ENCODE measurements around the gene FUT8. TPM values are rescaled to one million over a fixed set of nuclear protein-coding genes. Genes with fewer than 3 reads are reported as not detected.

The FUT8 gene
- polyA plus RNA-seq, 1 of the 3 experiments (the other 2 are of a cell fraction) = 31.7 TPM

DNA sequence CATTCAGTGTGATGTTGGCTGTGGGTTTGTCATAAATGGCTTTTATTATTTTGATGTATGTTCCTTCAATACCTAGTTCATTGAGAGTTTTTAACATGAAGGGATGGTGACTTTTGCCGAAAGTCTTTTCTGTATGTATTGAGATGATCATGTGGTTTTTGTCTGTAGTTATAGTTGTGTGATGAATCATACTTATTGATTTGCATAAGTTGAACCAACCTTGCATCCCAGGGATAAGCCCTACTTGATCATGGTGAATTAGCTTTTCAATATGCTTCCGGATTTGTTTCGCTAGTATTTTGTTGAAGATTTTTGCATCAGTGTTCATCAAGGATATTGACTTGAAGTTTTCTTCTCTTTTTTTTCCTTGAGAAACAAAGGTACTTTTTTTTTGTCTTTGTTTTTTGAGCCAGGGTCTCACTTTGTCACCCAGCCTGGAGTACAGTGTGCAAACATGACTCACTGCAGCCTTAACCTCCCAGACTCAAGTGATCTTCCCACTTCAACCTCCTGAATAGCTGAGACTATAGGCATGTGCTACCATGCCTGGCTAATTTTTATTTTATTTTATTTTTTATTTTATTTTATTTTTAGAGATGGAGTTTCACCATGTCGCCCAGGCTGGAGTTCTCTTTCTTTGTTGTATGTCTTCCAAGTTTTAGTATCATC is 121.3 kb downstream of the FUT8 start:
- Histone ChIP-seq H4K20me1 (ENCODE audit: insufficient read depth) (no peaks in the 10 kb centered on the region; the same call in 1 of the 2 replicates), H3K4me3 (ENCODE audit: low read depth in 2 of 2, low read length in 1 of 2) (no peak overlapping the region), H3F3A (replicated peaks; ENCODE audit: insufficient read depth) (no peaks in the 10 kb centered on the region), H3K9me3 (no peaks in the 10 kb centered on the region; the same call in 1 of the 2 replicates), H3K36me3 (replicated peaks in 1 of 2; ENCODE audit: control insufficient read depth in 1 of 2, insufficient read depth in 2 of 2, low read length in 1 of 2) (peaks cover 0 to 10% of the 10 kb centered on the region in 2 experiments), H3K4me1 (ENCODE audit: control insufficient read depth in 1 of 2, insufficient read depth in 2 of 2, low read depth in 1 of 2, low read length in 1 of 2) (no peaks in the 10 kb centered on the region), H3K79me2 (ENCODE audit: insufficient read depth) (peaks cover 93% of the 10 kb centered on the region), H3K27me3 (ENCODE audit: insufficient read depth) (no peaks in the 10 kb centered on the region), H3K27ac (ENCODE audit: low read depth in 2 of 2, low read length in 1 of 2) (no peak overlapping the region), H3K4me2 (no peak overlapping the region), H3K9ac (no peak overlapping the region), H3K9me2 (no peaks in the 10 kb centered on the region), H2AFZ (ENCODE audit: low read depth) (no peak overlapping the region)
- 94% methylated on average over 4 of the region's 4 CpGs for WGBS (ENCODE audit: low lambda C conversion rate)
- DNase-seq = no peak
- ChIA-PET CTCF (no interaction called here), POLR2A (no interaction called here)
- TF ChIP-seq RFX5 (IDR thresholded peaks at IDR 0.05; ENCODE audit: low read length) = no peak
- TF ChIP-seq RCOR1 (IDR thresholded peaks at IDR 0.05; ENCODE audit: low read length) = no peak
- TF ChIP-seq EP300 (IDR thresholded peaks at IDR 0.05; ENCODE audit: borderline replicate concordance in 1 of 2, low read depth in 1 of 2, low read length in 1 of 2) = no peak
- no peak for TF ChIP-seq RXRA (IDR thresholded peaks at IDR 0.05; ENCODE audit: borderline replicate concordance, low read depth)
- no peak for TF ChIP-seq SIN3A (IDR thresholded peaks at IDR 0.05; ENCODE audit: borderline replicate concordance, low read depth, low read length)
- TF ChIP-seq NFIC (IDR thresholded peaks at IDR 0.05; ENCODE audit: borderline replicate concordance) = no peak
- no peak for TF ChIP-seq CHD2 (IDR thresholded peaks at IDR 0.05; ENCODE audit: low read length, partially characterized antibody)
- no peak for TF ChIP-seq POLR2AphosphoS5 (IDR thresholded peaks at IDR 0.05; ENCODE audit: low read depth, low read length)
- TF ChIP-seq, protein P1, sequence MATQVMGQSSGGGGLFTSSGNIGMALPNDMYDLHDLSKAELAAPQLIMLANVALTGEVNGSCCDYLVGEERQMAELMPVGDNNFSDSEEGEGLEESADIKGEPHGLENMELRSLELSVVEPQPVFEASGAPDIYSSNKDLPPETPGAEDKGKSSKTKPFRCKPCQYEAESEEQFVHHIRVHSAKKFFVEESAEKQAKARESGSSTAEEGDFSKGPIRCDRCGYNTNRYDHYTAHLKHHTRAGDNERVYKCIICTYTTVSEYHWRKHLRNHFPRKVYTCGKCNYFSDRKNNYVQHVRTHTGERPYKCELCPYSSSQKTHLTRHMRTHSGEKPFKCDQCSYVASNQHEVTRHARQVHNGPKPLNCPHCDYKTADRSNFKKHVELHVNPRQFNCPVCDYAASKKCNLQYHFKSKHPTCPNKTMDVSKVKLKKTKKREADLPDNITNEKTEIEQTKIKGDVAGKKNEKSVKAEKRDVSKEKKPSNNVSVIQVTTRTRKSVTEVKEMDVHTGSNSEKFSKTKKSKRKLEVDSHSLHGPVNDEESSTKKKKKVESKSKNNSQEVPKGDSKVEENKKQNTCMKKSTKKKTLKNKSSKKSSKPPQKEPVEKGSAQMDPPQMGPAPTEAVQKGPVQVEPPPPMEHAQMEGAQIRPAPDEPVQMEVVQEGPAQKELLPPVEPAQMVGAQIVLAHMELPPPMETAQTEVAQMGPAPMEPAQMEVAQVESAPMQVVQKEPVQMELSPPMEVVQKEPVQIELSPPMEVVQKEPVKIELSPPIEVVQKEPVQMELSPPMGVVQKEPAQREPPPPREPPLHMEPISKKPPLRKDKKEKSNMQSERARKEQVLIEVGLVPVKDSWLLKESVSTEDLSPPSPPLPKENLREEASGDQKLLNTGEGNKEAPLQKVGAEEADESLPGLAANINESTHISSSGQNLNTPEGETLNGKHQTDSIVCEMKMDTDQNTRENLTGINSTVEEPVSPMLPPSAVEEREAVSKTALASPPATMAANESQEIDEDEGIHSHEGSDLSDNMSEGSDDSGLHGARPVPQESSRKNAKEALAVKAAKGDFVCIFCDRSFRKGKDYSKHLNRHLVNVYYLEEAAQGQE (IDR thresholded peaks at IDR 0.05; ENCODE audit: low read depth, low read length) = no peak
- TF ChIP-seq, protein P2, sequence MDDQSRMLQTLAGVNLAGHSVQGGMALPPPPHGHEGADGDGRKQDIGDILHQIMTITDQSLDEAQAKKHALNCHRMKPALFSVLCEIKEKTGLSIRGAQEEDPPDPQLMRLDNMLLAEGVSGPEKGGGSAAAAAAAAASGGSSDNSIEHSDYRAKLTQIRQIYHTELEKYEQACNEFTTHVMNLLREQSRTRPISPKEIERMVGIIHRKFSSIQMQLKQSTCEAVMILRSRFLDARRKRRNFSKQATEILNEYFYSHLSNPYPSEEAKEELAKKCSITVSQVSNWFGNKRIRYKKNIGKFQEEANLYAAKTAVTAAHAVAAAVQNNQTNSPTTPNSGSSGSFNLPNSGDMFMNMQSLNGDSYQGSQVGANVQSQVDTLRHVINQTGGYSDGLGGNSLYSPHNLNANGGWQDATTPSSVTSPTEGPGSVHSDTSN (IDR thresholded peaks at IDR 0.05) = no peak
- no peak for TF ChIP-seq FOSL2 (IDR thresholded peaks at IDR 0.05; ENCODE audit: borderline replicate concordance, low read depth)
- no peak for TF ChIP-seq TCF12 (IDR thresholded peaks at IDR 0.05)
- TF ChIP-seq ELF1 (IDR thresholded peaks at IDR 0.05) = no peak
- TF ChIP-seq, protein P3, sequence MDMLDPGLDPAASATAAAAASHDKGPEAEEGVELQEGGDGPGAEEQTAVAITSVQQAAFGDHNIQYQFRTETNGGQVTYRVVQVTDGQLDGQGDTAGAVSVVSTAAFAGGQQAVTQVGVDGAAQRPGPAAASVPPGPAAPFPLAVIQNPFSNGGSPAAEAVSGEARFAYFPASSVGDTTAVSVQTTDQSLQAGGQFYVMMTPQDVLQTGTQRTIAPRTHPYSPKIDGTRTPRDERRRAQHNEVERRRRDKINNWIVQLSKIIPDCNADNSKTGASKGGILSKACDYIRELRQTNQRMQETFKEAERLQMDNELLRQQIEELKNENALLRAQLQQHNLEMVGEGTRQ (IDR thresholded peaks at IDR 0.05; ENCODE audit: borderline replicate concordance, low read depth, low read length) = no peak
- TF ChIP-seq, protein P4, sequence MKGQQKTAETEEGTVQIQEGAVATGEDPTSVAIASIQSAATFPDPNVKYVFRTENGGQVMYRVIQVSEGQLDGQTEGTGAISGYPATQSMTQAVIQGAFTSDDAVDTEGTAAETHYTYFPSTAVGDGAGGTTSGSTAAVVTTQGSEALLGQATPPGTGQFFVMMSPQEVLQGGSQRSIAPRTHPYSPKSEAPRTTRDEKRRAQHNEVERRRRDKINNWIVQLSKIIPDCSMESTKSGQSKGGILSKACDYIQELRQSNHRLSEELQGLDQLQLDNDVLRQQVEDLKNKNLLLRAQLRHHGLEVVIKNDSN (IDR thresholded peaks at IDR 0.05; ENCODE audit: borderline replicate concordance, low read depth) = no peak
